SU-DHL-6 (cell line): ENCODE results near the gene LENEP.

ENCODE experiments used
- CTCF ChIP-seq: fragments of 200-600 bp; sonication (generic); IDR thresholded peaks from one replicate; pipeline ENCODE4 v1.5.1; 2017; ENCODE audit warnings: antibody characterized with exemption, mild to moderate bottlenecking, low read length, moderate library complexity; ENCODE audit not compliant: insufficient read depth, poor library complexity, severe bottlenecking
- EZH2phosphoT487 ChIP-seq: fragments of 200-600 bp; sonication (generic), shearing (Covaris generic); conservative IDR thresholded peaks from 2 replicates; pipeline ENCODE4 v1.6.1; 2018; ENCODE audit warnings: mild to moderate bottlenecking, antibody characterized with exemption, low read length, moderate library complexity, mixed read lengths

- TF ChIP-seq CTCF (no peak), EZH2phosphoT487 (no peak)
These were observed 22.9 kb downstream of the LENEP start for GRCh38 chr1:155016231-155016831.
